Immature natural killer cell (primary cell): ENCODE results near the gene KLRC3. TPM values are rescaled to one million over a fixed set of nuclear protein-coding genes. Genes with fewer than 3 reads are reported as not detected.
"Not testable (repeated sequence)": the region's sequence is repeated elsewhere in the genome, so short reads cannot be mapped to it uniquely, and the experiment has no call there.

ENCODE experiments used
- DNase-seq, 3 donors: peaks; one replicate each; pipeline ENCODE4 v3.0.0; 2022; ENCODE audit warnings: mixed read lengths in 1 of 3
- H3K27ac Mint-ChIP-seq, 6 donors: one replicate each; pipeline ENCODE4 v1.8.0; 2020; ENCODE audit warnings: mixed read lengths in 6 of 6, mild to moderate bottlenecking in 5 of 6, inconsistent platforms in 4 of 6, moderate library complexity in 3 of 6
- H3K27me3 Mint-ChIP-seq, 3 donors: one replicate each; pipeline ENCODE4 v1.8.0; 2020 to 2021; ENCODE audit warnings: low read depth in 3 of 3, mild to moderate bottlenecking in 3 of 3, mixed read lengths in 3 of 3, moderate library complexity in 3 of 3, inconsistent platforms in 1 of 3
- H3K36me3 Mint-ChIP-seq, 3 donors: one replicate each; pipeline ENCODE4 v1.8.0; 2020; ENCODE audit warnings: mixed read lengths in 3 of 3, inconsistent platforms in 2 of 3, mild to moderate bottlenecking in 2 of 3
- H3K4me1 Mint-ChIP-seq, 2 donors: one replicate each; pipeline ENCODE4 v1.8.0; 2020; ENCODE audit warnings: inconsistent platforms in 2 of 2, mild to moderate bottlenecking in 2 of 2, mixed read lengths in 2 of 2, moderate library complexity in 1 of 2
- H3K4me3 Mint-ChIP-seq, 5 donors: one replicate each; pipeline ENCODE4 v1.8.0; 2020; ENCODE audit warnings: mild to moderate bottlenecking in 5 of 5, mixed read lengths in 5 of 5, inconsistent platforms in 3 of 5, moderate library complexity in 3 of 5
- H3K9me3 Mint-ChIP-seq, 6 donors: one replicate each; pipeline ENCODE4 v1.8.0; 2020; ENCODE audit warnings: mild to moderate bottlenecking in 6 of 6, mixed read lengths in 6 of 6, inconsistent platforms in 4 of 6, moderate library complexity in 3 of 6
- polyA plus RNA-seq, 3 donors: library from polyadenylated mRNA; unstranded; fragments of 300-500 nt; fragmentation: Illumina TruSeq; gene quantifications; one replicate each; pipeline ENCODE4 v1.2.3, GENCODE V29; 2021

The KLRC3 gene
- 10 to 100 TPM; 27.6 to 59.0 (median 28.4) TPM for polyA plus RNA-seq

- peak within 1 kb of the TSS; percentile 81 to 96 (median 90) for H3K4me3 Mint-ChIP-seq
- peak within 1 kb of the TSS; percentile 66 to 92 (median 86) for H3K27ac Mint-ChIP-seq
- H3K36me3 Mint-ChIP-seq, result peaks cover 18 to 33% (median 28%) of the 10 kb centered on the region in 3 donors
- H3K4me1 Mint-ChIP-seq, result peaks cover 10 to 36% of the 10 kb centered on the region in 2 donors
- H3K27me3 Mint-ChIP-seq, H3K9me3 Mint-ChIP-seq, DNase-seq: not testable (repeated sequence)
Observed at GRCh38 chr12:10420334-10420733, at the start of gene KLRC3. Gene KLRC3, minus strand, starts transcription at chr12:10420595. Its CDS starts 45 bp downstream, at chr12:10420550.

- no peak overlapping the region for H3K4me3 Mint-ChIP-seq
- no peak for DNase-seq
- H3K27me3 Mint-ChIP-seq, result peaks cover 1 to 5% (median 2%) of the 10 kb centered on the region in 3 donors
- H3K9me3 Mint-ChIP-seq, result peaks cover 2 to 18% (median 9%) of the 10 kb centered on the region in 6 donors
- H3K36me3 Mint-ChIP-seq, result peaks cover 0 to 31% (median 6%) of the 10 kb centered on the region in 3 donors
- H3K4me1 Mint-ChIP-seq, result peaks cover 2 to 7% of the 10 kb centered on the region in 2 donors
- peak overlapping the region in 1 of 6 donors; percentile 26 for H3K27ac Mint-ChIP-seq
Observed at GRCh38 chr12:10469701-10470100, 49.3 kb upstream of the KLRC3 start.

- peaks cover 6 to 40% (median 7%) of the 10 kb centered on the region in 3 donors for H3K36me3 Mint-ChIP-seq
- H3K27me3 Mint-ChIP-seq, result peaks cover 0 to 7% (median 2%) of the 10 kb centered on the region in 3 donors
- no peak for DNase-seq
- no peak overlapping the region for H3K27ac Mint-ChIP-seq
- H3K4me3 Mint-ChIP-seq, result no peak overlapping the region
- peaks cover 2 to 7% of the 10 kb centered on the region in 2 donors for H3K4me1 Mint-ChIP-seq
- H3K9me3 Mint-ChIP-seq, result peaks cover 6 to 17% (median 13%) of the 10 kb centered on the region in 6 donors
Observed at GRCh38 chr12:10466311-10466710, 45.9 kb upstream of the KLRC3 start.

GRCh38 chr12:10457760-10458159 is 37.4 kb upstream of the KLRC3 start:
- Mint-ChIP-seq H3K4me3 (peak overlapping the region in 1 of 5 donors; percentile 12), H3K4me1 (peaks cover 28 to 55% of the 10 kb centered on the region in 2 donors), H3K9me3 (peaks cover 30 to 51% (median 35%) of the 10 kb centered on the region in 6 donors), H3K27ac (peak overlapping the region in 1 of 6 donors; percentile 17), H3K36me3 (peaks cover 26 to 45% (median 41%) of the 10 kb centered on the region in 3 donors), H3K27me3 (peaks cover 0 to 4% (median 0%) of the 10 kb centered on the region in 3 donors)
- DNase-seq, result no peak

- no peak overlapping the region for H3K4me3 Mint-ChIP-seq
- H3K4me1 Mint-ChIP-seq, result peaks cover 28 to 55% of the 10 kb centered on the region in 2 donors
- H3K36me3 Mint-ChIP-seq, result peaks cover 26 to 36% (median 36%) of the 10 kb centered on the region in 3 donors
- H3K9me3 Mint-ChIP-seq, result peaks cover 24 to 42% (median 29%) of the 10 kb centered on the region in 6 donors
- H3K27me3 Mint-ChIP-seq, result peaks cover 0 to 4% (median 0%) of the 10 kb centered on the region in 3 donors
- H3K27ac Mint-ChIP-seq, result no peak overlapping the region
- DNase-seq, result no peak
Observed at GRCh38 chr12:10456856-10457255, 36.5 kb upstream of the KLRC3 start.

GRCh38 chr12:10455766-10456165 is 35.4 kb upstream of the KLRC3 start:
- peaks cover 0 to 7% (median under 1%) of the 10 kb centered on the region in 3 donors for H3K27me3 Mint-ChIP-seq
- no peak overlapping the region for H3K4me3 Mint-ChIP-seq
- peaks cover 34 to 35% (median 34%) of the 10 kb centered on the region in 3 donors for H3K36me3 Mint-ChIP-seq
- DNase-seq, result no peak
- H3K4me1 Mint-ChIP-seq, result peaks cover 28 to 58% of the 10 kb centered on the region in 2 donors
- peak overlapping the region in 4 of 6 donors; percentile 34 to 93 (median 70) for H3K27ac Mint-ChIP-seq
- peaks cover 23 to 39% (median 28%) of the 10 kb centered on the region in 6 donors for H3K9me3 Mint-ChIP-seq

- H3K9me3 Mint-ChIP-seq, result peaks cover 20 to 35% (median 27%) of the 10 kb centered on the region in 6 donors
- H3K4me3 Mint-ChIP-seq, result peak overlapping the region in 4 of 5 donors; percentile 41 to 70 (median 56)
- peaks cover 31 to 67% of the 10 kb centered on the region in 2 donors for H3K4me1 Mint-ChIP-seq
- peaks cover 0 to 5% (median 2%) of the 10 kb centered on the region in 3 donors for H3K27me3 Mint-ChIP-seq
- H3K27ac Mint-ChIP-seq, result peak overlapping the region; percentile 77 to 93 (median 88)
- peaks cover 35 to 43% (median 41%) of the 10 kb centered on the region in 3 donors for H3K36me3 Mint-ChIP-seq
- DNase-seq, result peak in 2 of 3 donors; percentile 13 to 27
Observed at GRCh38 chr12:10454531-10454930, 34.1 kb upstream of the KLRC3 start.

GRCh38 chr12:10453156-10453555 is 32.8 kb upstream of the KLRC3 start, which contains the start of gene KLRC1:
Gene KLRC1, minus strand, starts transcription at chr12:10453377. Its CDS starts 2,221 bp downstream, at chr12:10451156.
- H3K36me3 Mint-ChIP-seq, result peaks cover 34 to 54% (median 47%) of the 10 kb centered on the region in 3 donors
- DNase-seq, result peak; percentile 22 to 53 (median 43)
- peak within 1 kb of the TSS; percentile 86 to 97 (median 88) for H3K27ac Mint-ChIP-seq
- peaks cover 0 to 5% (median 2%) of the 10 kb centered on the region in 3 donors for H3K27me3 Mint-ChIP-seq
- peaks cover 34 to 69% of the 10 kb centered on the region in 2 donors for H3K4me1 Mint-ChIP-seq
- H3K4me3 Mint-ChIP-seq, result peak within 1 kb of the TSS; percentile 85 to 98 (median 92)
- H3K9me3 Mint-ChIP-seq, result peaks cover 20 to 27% (median 26%) of the 10 kb centered on the region in 6 donors

GRCh38 chr12:10448236-10448635 is 27.8 kb upstream of the KLRC3 start:
- Mint-ChIP-seq H3K36me3 (peaks cover 11 to 48% (median 24%) of the 10 kb centered on the region in 3 donors), H3K4me1 (peaks cover 26 to 61% of the 10 kb centered on the region in 2 donors), H3K27me3 (peaks cover 0 to 3% (median 3%) of the 10 kb centered on the region in 3 donors), H3K9me3 (no peaks in the 10 kb centered on the region), H3K4me3 (peak overlapping the region; percentile 68 to 98 (median 82)), H3K27ac (peak overlapping the region; percentile 65 to 94 (median 79))
- no peak for DNase-seq

- peak in 2 of 3 donors; percentile 32 to 42 for DNase-seq
- H3K9me3 Mint-ChIP-seq, H3K27me3 Mint-ChIP-seq: not testable (repeated sequence)
- peaks cover 11 to 39% (median 24%) of the 10 kb centered on the region in 3 donors for H3K36me3 Mint-ChIP-seq
- peak overlapping the region; percentile 36 to 64 (median 62) for H3K4me3 Mint-ChIP-seq
- H3K4me1 Mint-ChIP-seq, result peaks cover 23 to 57% of the 10 kb centered on the region in 2 donors
- H3K27ac Mint-ChIP-seq, result peak overlapping the region; percentile 51 to 91 (median 68)
Observed at GRCh38 chr12:10446052-10446451, 25.7 kb upstream of the KLRC3 start.

- not testable (repeated sequence) for H3K4me3 Mint-ChIP-seq, H3K9me3 Mint-ChIP-seq, DNase-seq, H3K36me3 Mint-ChIP-seq, H3K27me3 Mint-ChIP-seq, H3K27ac Mint-ChIP-seq
- peaks cover 6 to 23% of the 10 kb centered on the region in 2 donors for H3K4me1 Mint-ChIP-seq
Observed at GRCh38 chr12:10441144-10441543, 20.7 kb upstream of the KLRC3 start.

- H3K36me3 Mint-ChIP-seq, H3K9me3 Mint-ChIP-seq, H3K4me3 Mint-ChIP-seq, H3K27ac Mint-ChIP-seq, H3K27me3 Mint-ChIP-seq, DNase-seq: not testable (repeated sequence)
- H3K4me1 Mint-ChIP-seq, result peaks cover 0 to 21% of the 10 kb centered on the region in 2 donors
Observed at GRCh38 chr12:10439608-10440274, 19.3 kb upstream of the KLRC3 start.

GRCh38 chr12:10437601-10438000 is 17.2 kb upstream of the KLRC3 start:
- H3K9me3 Mint-ChIP-seq, H3K36me3 Mint-ChIP-seq, H3K4me3 Mint-ChIP-seq, H3K27me3 Mint-ChIP-seq: not testable (repeated sequence)
- H3K27ac Mint-ChIP-seq, result peak overlapping the region in 1 of 6 donors; percentile 39
- H3K4me1 Mint-ChIP-seq, result peaks cover 0 to 21% of the 10 kb centered on the region in 2 donors
- DNase-seq, result peak in 2 of 3 donors; percentile 38 to 45

- Mint-ChIP-seq H3K4me3 (peak within 1 kb of the TSS; percentile 60 to 92 (median 84)), H3K27ac (peak within 1 kb of the TSS; percentile 30 to 86 (median 73)), H3K4me1 (peaks cover 0 to 25% of the 10 kb centered on the region in 2 donors)
- not testable (repeated sequence) for H3K36me3 Mint-ChIP-seq, H3K27me3 Mint-ChIP-seq, H3K9me3 Mint-ChIP-seq
- peak in 2 of 3 donors; percentile 34 to 35 for DNase-seq
Observed at GRCh38 chr12:10435816-10436215, 15.4 kb upstream of the KLRC3 start, which contains the start of gene KLRC2. Gene KLRC2, minus strand, starts transcription at chr12:10436010. Its CDS starts 24 bp downstream, at chr12:10435986.
